GM23248 (cell line): ENCODE measurements around the gene ZDHHC22. TPM values are rescaled to one million over a fixed set of nuclear protein-coding genes. Genes with fewer than 3 reads are reported as not detected.

Source experiments
- DNase-seq: peaks from one replicate; pipeline ENCODE4 v3.0.0-alpha.2; 2015
- H2AFZ ChIP-seq: fragments of 200-600 bp; sonication (generic); 2 replicates; pipeline ENCODE4 v1.6.1; 2016; ENCODE audit warnings: antibody characterized with exemption
- H3F3A ChIP-seq: fragments of 200-600 bp; sonication (generic); 2 replicates; pipeline ENCODE4 v1.6.1; 2016; ENCODE audit warnings: mild to moderate bottlenecking, antibody characterized with exemption, mixed run types; ENCODE audit not compliant: insufficient read depth
- H3K27ac ChIP-seq: fragments of 200-600 bp; sonication (generic); 2 replicates; pipeline ENCODE4 v1.5.1; 2016; ENCODE audit warnings: mild to moderate bottlenecking
- H3K27me3 ChIP-seq: fragments of 200-600 bp; sonication (generic); replicated peaks from 2 replicates; pipeline ENCODE4 v1.6.1; 2016; ENCODE audit warnings: mild to moderate bottlenecking; ENCODE audit not compliant: insufficient read depth
- H3K36me3 ChIP-seq: fragments of 200-600 bp; sonication (generic); 2 replicates; pipeline ENCODE4 v1.6.1; 2016; ENCODE audit warnings: low read depth, mild to moderate bottlenecking
- H3K4me1 ChIP-seq: fragments of 200-600 bp; sonication (generic); 2 replicates; pipeline ENCODE4 v1.6.1; 2016; ENCODE audit warnings: mild to moderate bottlenecking; ENCODE audit not compliant: insufficient read depth
- H3K4me2 ChIP-seq: fragments of 200-600 bp; sonication (generic); one replicate; pipeline ENCODE4 v1.6.1; 2016; ENCODE audit warnings: mild to moderate bottlenecking; ENCODE audit not compliant: unreplicated experiment
- H3K4me3 ChIP-seq: fragments of 200-600 bp; sonication (generic); 2 replicates; pipeline ENCODE4 v1.5.1; 2016; ENCODE audit warnings: mild to moderate bottlenecking
- H3K79me2 ChIP-seq: fragments of 200-600 bp; sonication (generic); 2 replicates; pipeline ENCODE4 v1.6.1; 2016; ENCODE audit warnings: mild to moderate bottlenecking; ENCODE audit not compliant: insufficient read depth
- H3K9ac ChIP-seq: fragments of 200-600 bp; sonication (generic); 2 replicates; pipeline ENCODE4 v1.6.1; 2016; ENCODE audit warnings: mild to moderate bottlenecking
- H3K9me2 ChIP-seq: fragments of 200-600 bp; sonication (generic); 2 replicates; pipeline ENCODE4 v1.6.1; 2016; ENCODE audit warnings: mixed run types, mild to moderate bottlenecking, moderate library complexity; ENCODE audit not compliant: insufficient read depth
- H3K9me3 ChIP-seq: fragments of 200-600 bp; sonication (generic); one replicate; pipeline ENCODE4 v1.6.1; 2017; ENCODE audit warnings: low read depth
- H4K20me1 ChIP-seq: fragments of 200-600 bp; sonication (generic); 2 replicates; pipeline ENCODE4 v1.6.0; 2016; ENCODE audit not compliant: insufficient read depth
- EZH2 ChIP-seq: fragments of 200-600 bp; sonication (generic); IDR thresholded peaks from 2 replicates; pipeline ENCODE4 v1.6.1; 2018; ENCODE audit warnings: antibody characterized with exemption, mild to moderate bottlenecking; ENCODE audit not compliant: insufficient read depth, poor library complexity, severe bottlenecking
- EZH2phosphoT487 ChIP-seq: fragments of 200-600 bp; sonication (generic); IDR thresholded peaks from 2 replicates; pipeline ENCODE4 v1.6.1; 2018; ENCODE audit warnings: antibody characterized with exemption, moderate library complexity, mild to moderate bottlenecking, low read depth; ENCODE audit not compliant: insufficient read depth
- WGBS, 2 experiments: methylation state at CpG; one replicate each; pipeline ENCODE4 v1.1.6; 2015 to 2017; ENCODE audit warnings: low lambda C conversion rate in 2 of 2, low coverage in 1 of 2; ENCODE audit errors: missing lambda C conversion rate in 2 of 2; 5-methylcytosine and 5-hydroxymethylcytosine counted together
- in situ Hi-C: fragments of 300-500 bp; cut with MboI; formaldehyde crosslinking; loops from 2 replicates; pipeline ENCODE4 v1.15.0; 2020
- polyA plus RNA-seq: library from polyadenylated mRNA; unstranded; fragments of >200 nt; fragmentation: Nextera tagmentation; extraction: Ambion mirVana; gene quantifications from 2 replicates; pipeline ENCODE4 v1.2.1, GENCODE V29; 2016
- total RNA-seq: library from RNA; depleted of rRNA; stranded (reverse); fragments of >200 nt; shearing (Covaris generic); gene quantifications from 2 replicates; pipeline ENCODE4 v1.2.3, GENCODE V29; 2014

ZDHHC22 gene
- total and polyA plus RNA-seq, 2 experiments from 2014 or later: not detected

- no peaks in the 10 kb centered on the region for H3F3A ChIP-seq
- DNase-seq: no peak
Observed at GRCh38 chr14:77158882-77159255, 17.3 kb upstream of the ZDHHC22 start.

GRCh38 chr14:77158175-77158881 is 16.7 kb upstream of the ZDHHC22 start:
- TF ChIP-seq EZH2phosphoT487 (no peak), EZH2 (no peak)
- Histone ChIP-seq H3K9me2 (no peaks in the 10 kb centered on the region), H3K79me2 (no peaks in the 10 kb centered on the region), H3F3A (no peaks in the 10 kb centered on the region), H4K20me1 (no peaks in the 10 kb centered on the region), H2AFZ (peak overlapping the region; percentile 36; the same call in 1 of the 2 replicates), H3K4me2 (peak overlapping the region; percentile 40), H3K27ac (no peak overlapping the region), H3K36me3 (no peaks in the 10 kb centered on the region), H3K4me3 (0 out of 2 replicates have a peak overlapping the region, but pooled peaks have one; percentile 23), H3K9ac (no peak overlapping the region), H3K4me1 (no peaks in the 10 kb centered on the region), H3K27me3 (peaks cover 16% of the 10 kb centered on the region), H3K9me3 (no peaks in the 10 kb centered on the region)
- 2 to 3% methylated on average over 10 to 18 of the region's 18 CpGs for WGBS, 2 experiments
- in situ Hi-C loops: loop anchor here (10.0 kb wide), 1 partner anchor 136 kb away; no protein-coding TSS in a partner anchor
- DNase-seq: peak; percentile 85

More at GRCh38 chr14:77158882-77159255, 17.3 kb upstream of the ZDHHC22 start:
- H3K27me3 ChIP-seq: peaks cover 13% of the 10 kb centered on the region
- WGBS, 2 experiments: 65 to 68% methylated on average over 2 of the region's 2 CpGs
- no peaks in the 10 kb centered on the region for H3K9me2 ChIP-seq
- in situ Hi-C loops: loop anchor here (10.0 kb wide), 1 partner anchor 136 kb away; no protein-coding TSS in a partner anchor
- H3K4me2 ChIP-seq: no peak overlapping the region
- H2AFZ ChIP-seq: no peak overlapping the region
- no peak for TF ChIP-seq EZH2phosphoT487
- no peak for TF ChIP-seq EZH2
- H3K9ac ChIP-seq: no peak overlapping the region
- H3K4me1 ChIP-seq: no peaks in the 10 kb centered on the region
- no peak overlapping the region for H3K27ac ChIP-seq
- no peak overlapping the region for H3K4me3 ChIP-seq
- H3K79me2 ChIP-seq: no peaks in the 10 kb centered on the region
- H3K9me3 ChIP-seq: no peaks in the 10 kb centered on the region
- H3K36me3 ChIP-seq: no peaks in the 10 kb centered on the region
- no peaks in the 10 kb centered on the region for H4K20me1 ChIP-seq

DNA sequence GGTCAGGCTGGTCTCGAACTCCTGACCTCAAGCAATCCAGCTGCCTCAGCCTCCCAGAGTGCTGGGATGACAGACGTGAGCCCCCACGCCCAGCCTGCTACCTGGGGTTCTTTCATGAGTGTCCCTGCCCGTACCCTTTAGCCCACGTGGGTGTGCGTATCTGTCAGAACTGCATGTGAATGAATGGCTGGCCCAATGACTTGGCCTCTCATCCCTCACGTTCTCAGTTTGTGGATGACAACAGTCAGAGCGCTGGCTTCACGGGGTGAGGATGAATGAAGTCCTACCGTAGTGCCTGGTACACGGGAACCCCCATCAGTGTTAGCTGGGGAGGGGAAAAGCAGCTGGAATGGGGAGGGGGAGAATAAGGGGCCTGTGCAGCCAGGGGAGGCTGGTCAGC is 16.1 kb upstream of the ZDHHC22 start:
- no peaks in the 10 kb centered on the region for H3K9me2 ChIP-seq

GRCh38 chr14:77155083-77155482 is 13.5 kb upstream of the ZDHHC22 start:
- Histone ChIP-seq H3F3A (no peaks in the 10 kb centered on the region), H3K79me2 (no peaks in the 10 kb centered on the region), H3K4me1 (no peaks in the 10 kb centered on the region), H3K4me2 (no peak overlapping the region), H2AFZ (no peak overlapping the region), H3K27ac (no peak overlapping the region), H3K9me3 (no peaks in the 10 kb centered on the region), H3K9me2 (no peaks in the 10 kb centered on the region), H4K20me1 (no peaks in the 10 kb centered on the region), H3K27me3 (peaks cover 13% of the 10 kb centered on the region), H3K9ac (no peak overlapping the region), H3K4me3 (no peak overlapping the region), H3K36me3 (no peaks in the 10 kb centered on the region)
- in situ Hi-C loops: loop anchor here (10.0 kb wide), 1 partner anchor 140 kb away; no protein-coding TSS in a partner anchor
- no peak for DNase-seq
- no peak for TF ChIP-seq EZH2phosphoT487
- TF ChIP-seq EZH2: no peak
- WGBS, 2 experiments: 0 to 23% methylated on average over 1 to 2 of the region's 2 CpGs

More for the DNA sequence above, 16.1 kb upstream of the ZDHHC22 start:
- Histone ChIP-seq H3F3A (no peaks in the 10 kb centered on the region), H3K36me3 (no peaks in the 10 kb centered on the region), H3K9me3 (no peaks in the 10 kb centered on the region), H3K4me1 (no peaks in the 10 kb centered on the region), H4K20me1 (no peaks in the 10 kb centered on the region), H3K4me3 (no peak overlapping the region), H3K79me2 (no peaks in the 10 kb centered on the region), H3K27me3 (peaks cover 13% of the 10 kb centered on the region), H3K4me2 (peak overlapping the region; percentile 40), H3K9ac (no peak overlapping the region), H3K27ac (no peak overlapping the region), H2AFZ (peak overlapping the region; percentile 36; the same call in 1 of the 2 replicates)
- in situ Hi-C loops: loop anchor here (10.0 kb wide), 1 partner anchor 137 kb away; no protein-coding TSS in a partner anchor
- TF ChIP-seq EZH2phosphoT487: no peak
- no peak for TF ChIP-seq EZH2
- 50 to 51% methylated on average over 7 to 11 of the region's 11 CpGs for WGBS, 2 experiments
- no peak for DNase-seq
